ENCODE results near the gene TLCD5.

TLCD5 gene

DNA sequence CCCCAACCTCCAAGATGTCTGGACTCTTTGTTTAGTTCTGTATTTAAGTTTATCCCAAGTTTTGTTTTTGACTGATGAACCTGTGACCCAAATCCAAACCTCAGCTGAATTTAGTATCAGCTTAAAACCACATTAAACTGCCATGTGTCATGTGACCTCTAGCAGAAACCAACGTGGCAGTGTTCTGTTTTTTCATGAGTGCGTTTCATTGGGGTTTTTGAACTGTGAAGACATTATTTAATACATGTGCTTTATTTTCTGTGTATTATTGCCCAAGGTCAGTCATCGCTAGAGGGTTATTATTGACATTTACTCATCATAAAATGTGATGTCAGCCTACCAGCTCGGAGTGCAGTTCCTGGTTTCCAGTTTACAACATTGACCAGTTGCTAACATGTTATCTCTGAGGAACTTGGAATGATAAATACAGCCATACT lies 1.8 kb downstream of the TLCD5 start:
- Histone ChIP-seq H3K4me2 (ENCODE audit: insufficient read depth, low read length, poor library complexity, severe bottlenecking) (no peak overlapping the region), H2BK12ac (ENCODE audit: low read length) (no peak overlapping the region), H4K91ac (ENCODE audit: low read depth, low read length, poor library complexity) (no peak overlapping the region), H3K23ac (ENCODE audit: low read depth, low read length, poor library complexity) (no peak overlapping the region), H2AFZ (ENCODE audit: low read length) (no peak overlapping the region), H3K4me1 (ENCODE audit: control insufficient read depth in 2 of 2, insufficient read depth in 1 of 2, low read depth in 1 of 2, low read length in 2 of 2) (peaks cover 0 to 7% of the 10 kb centered on the region in 2 donors), H3K36me3 (replicated peaks in 1 of 2; ENCODE audit: control insufficient read depth in 2 of 2, insufficient read depth in 2 of 2, low read length in 2 of 2) (peaks cover 8 to 35% of the 10 kb centered on the region in 2 donors), H3K79me1 (ENCODE audit: low read depth, low read length) (no peaks in the 10 kb centered on the region), H3K9me3 (replicated peaks in 1 of 2; ENCODE audit: control insufficient read depth in 2 of 2, insufficient read depth in 1 of 2, low read depth in 1 of 2, low read length in 2 of 2) (no peaks in the 10 kb centered on the region), H3K14ac (ENCODE audit: low read length) (no peak overlapping the region), H3K27me3 (ENCODE audit: control insufficient read depth in 3 of 3, insufficient read depth in 3 of 3, low read depth in 1 of 3, low read length in 3 of 3) (peaks cover 0 to 6% (median 0%) of the 10 kb centered on the region in 3 experiments), H2BK5ac (ENCODE audit: low read length) (no peak overlapping the region), H2BK120ac (ENCODE audit: low read depth, low read length) (no peak overlapping the region), H3K9ac (ENCODE audit: low read depth, low read length, poor library complexity) (no peak overlapping the region), H3K4ac (ENCODE audit: low read length) (no peak overlapping the region), H2BK15ac (ENCODE audit: low read length) (no peak overlapping the region), H3K27ac (replicated peaks; ENCODE audit: low read length) (no peak overlapping the region), H3K4me3 (ENCODE audit: low read length in 2 of 2) (no peak overlapping the region), H3K18ac (ENCODE audit: low read length) (no peak overlapping the region), H2AK5ac (ENCODE audit: low read depth, low read length) (no peak overlapping the region), H4K8ac (ENCODE audit: low read depth, low read length) (no peak overlapping the region)
- no CpG with 5 or more reads among the region's 4 CpGs for WGBS, 2 donors (ENCODE audit: extremely low coverage in 2 of 2, insufficient read length in 2 of 2, insufficient replicate concordance in 1 of 2)
- no peak for DNase-seq (ENCODE audit: low spot score)

DNA sequence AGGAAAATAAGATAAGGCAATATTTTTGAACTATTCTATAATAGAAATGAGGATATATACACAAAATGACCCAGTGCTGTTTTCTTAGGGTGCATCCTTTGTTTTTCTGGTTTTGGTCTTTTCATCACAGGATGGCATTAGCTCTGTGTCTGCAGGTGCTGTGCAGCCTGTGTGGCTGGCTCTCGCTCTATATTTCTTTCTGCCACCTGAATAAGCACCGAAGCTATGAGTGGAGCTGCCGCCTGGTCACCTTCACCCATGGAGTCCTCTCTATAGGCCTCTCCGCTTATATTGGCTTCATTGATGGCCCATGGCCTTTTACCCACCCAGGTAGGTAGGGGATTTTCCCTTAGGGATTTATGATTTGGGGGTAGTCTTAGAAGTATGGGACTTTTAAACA lies 2.2 kb downstream of the TLCD5 start:
- no peak for DNase-seq (ENCODE audit: low spot score)
- no peaks in the 10 kb centered on the region for H3K9me3 ChIP-seq (replicated peaks in 1 of 2; ENCODE audit: control insufficient read depth in 2 of 2, insufficient read depth in 1 of 2, low read depth in 1 of 2, low read length in 2 of 2)
- no peak overlapping the region for H3K4ac ChIP-seq (ENCODE audit: low read length)
- H3K27ac ChIP-seq (replicated peaks; ENCODE audit: low read length), result no peak overlapping the region
- peaks cover 0 to 7% of the 10 kb centered on the region in 2 donors for H3K4me1 ChIP-seq (ENCODE audit: control insufficient read depth in 2 of 2, insufficient read depth in 1 of 2, low read depth in 1 of 2, low read length in 2 of 2)
- no peak overlapping the region for H3K23ac ChIP-seq (ENCODE audit: low read depth, low read length, poor library complexity)
- H3K79me1 ChIP-seq (ENCODE audit: low read depth, low read length), result no peaks in the 10 kb centered on the region
- no peak overlapping the region for H3K9ac ChIP-seq (ENCODE audit: low read depth, low read length, poor library complexity)
- peaks cover 0 to 5% (median 0%) of the 10 kb centered on the region in 3 experiments for H3K27me3 ChIP-seq (ENCODE audit: control insufficient read depth in 3 of 3, insufficient read depth in 3 of 3, low read depth in 1 of 3, low read length in 3 of 3)
- H3K4me2 ChIP-seq (ENCODE audit: insufficient read depth, low read length, poor library complexity, severe bottlenecking), result no peak overlapping the region
- no peak overlapping the region for H2BK5ac ChIP-seq (ENCODE audit: low read length)
- H2AFZ ChIP-seq (ENCODE audit: low read length), result no peak overlapping the region
- no peak overlapping the region for H2BK15ac ChIP-seq (ENCODE audit: low read length)
- no peak overlapping the region for H3K14ac ChIP-seq (ENCODE audit: low read length)
- H4K8ac ChIP-seq (ENCODE audit: low read depth, low read length), result no peak overlapping the region
- no CpG with 5 or more reads among the region's 4 CpGs for WGBS, 2 donors (ENCODE audit: extremely low coverage in 2 of 2, insufficient read length in 2 of 2, insufficient replicate concordance in 1 of 2)
- H2AK5ac ChIP-seq (ENCODE audit: low read depth, low read length), result no peak overlapping the region
- H2BK12ac ChIP-seq (ENCODE audit: low read length), result no peak overlapping the region
- H2BK120ac ChIP-seq (ENCODE audit: low read depth, low read length), result no peak overlapping the region
- H4K91ac ChIP-seq (ENCODE audit: low read depth, low read length, poor library complexity), result no peak overlapping the region
- peaks cover 8 to 39% of the 10 kb centered on the region in 2 donors for H3K36me3 ChIP-seq (replicated peaks in 1 of 2; ENCODE audit: control insufficient read depth in 2 of 2, insufficient read depth in 2 of 2, low read length in 2 of 2)
- H3K18ac ChIP-seq (ENCODE audit: low read length), result no peak overlapping the region
- H3K4me3 ChIP-seq (ENCODE audit: low read length in 2 of 2), result no peak overlapping the region

DNA sequence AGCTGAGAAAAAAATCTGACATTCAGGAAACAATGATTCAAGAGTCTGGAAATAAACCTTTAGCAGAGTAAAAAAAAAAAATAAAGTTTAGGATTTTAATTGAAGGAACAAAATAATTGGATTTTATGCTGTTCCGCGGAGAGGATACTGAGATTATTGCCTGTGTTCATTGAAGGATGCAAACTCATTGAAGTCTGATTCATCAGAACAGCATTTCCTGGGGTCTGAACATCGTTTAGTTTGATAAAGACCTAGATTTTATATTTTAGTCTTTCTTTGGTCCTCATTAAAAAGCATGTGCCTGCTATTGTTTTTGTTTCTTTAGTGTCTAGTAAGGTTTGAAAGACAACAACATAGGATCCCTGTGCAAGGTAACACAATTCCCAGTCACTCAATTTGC lies 4.5 kb downstream of the TLCD5 start:
- no peaks in the 10 kb centered on the region for H3K79me1 ChIP-seq (ENCODE audit: low read depth, low read length)
- H3K4me3 ChIP-seq (ENCODE audit: low read length in 2 of 2), result no peak overlapping the region
- no CpG with 5 or more reads among the region's 3 CpGs for WGBS, 2 donors (ENCODE audit: extremely low coverage in 2 of 2, insufficient read length in 2 of 2, insufficient replicate concordance in 1 of 2)
- H3K23ac ChIP-seq (ENCODE audit: low read depth, low read length, poor library complexity), result no peak overlapping the region
- H3K9ac ChIP-seq (ENCODE audit: low read depth, low read length, poor library complexity), result no peak overlapping the region
- no peak overlapping the region for H3K14ac ChIP-seq (ENCODE audit: low read length)
- H2AK5ac ChIP-seq (ENCODE audit: low read depth, low read length), result no peak overlapping the region
- no peak for DNase-seq (ENCODE audit: low spot score)
- no peak overlapping the region for H2BK12ac ChIP-seq (ENCODE audit: low read length)
- H2AFZ ChIP-seq (ENCODE audit: low read length), result no peak overlapping the region
- H3K27ac ChIP-seq (replicated peaks; ENCODE audit: low read length), result no peak overlapping the region
- H3K9me3 ChIP-seq (replicated peaks in 1 of 2; ENCODE audit: control insufficient read depth in 2 of 2, insufficient read depth in 1 of 2, low read depth in 1 of 2, low read length in 2 of 2), result no peaks in the 10 kb centered on the region
- no peak overlapping the region for H4K91ac ChIP-seq (ENCODE audit: low read depth, low read length, poor library complexity)
- no peak overlapping the region for H3K4me2 ChIP-seq (ENCODE audit: insufficient read depth, low read length, poor library complexity, severe bottlenecking)
- no peak overlapping the region for H4K8ac ChIP-seq (ENCODE audit: low read depth, low read length)
- H3K4ac ChIP-seq (ENCODE audit: low read length), result no peak overlapping the region
- no peak overlapping the region for H2BK120ac ChIP-seq (ENCODE audit: low read depth, low read length)
- no peak overlapping the region for H2BK15ac ChIP-seq (ENCODE audit: low read length)
- peaks cover 0 to 7% of the 10 kb centered on the region in 2 donors for H3K4me1 ChIP-seq (ENCODE audit: control insufficient read depth in 2 of 2, insufficient read depth in 1 of 2, low read depth in 1 of 2, low read length in 2 of 2)
- H3K27me3 ChIP-seq (ENCODE audit: control insufficient read depth in 3 of 3, insufficient read depth in 3 of 3, low read depth in 1 of 3, low read length in 3 of 3), result no peaks in the 10 kb centered on the region
- H3K18ac ChIP-seq (ENCODE audit: low read length), result no peak overlapping the region
- peaks cover 8 to 40% of the 10 kb centered on the region in 2 donors for H3K36me3 ChIP-seq (replicated peaks in 1 of 2; ENCODE audit: control insufficient read depth in 2 of 2, insufficient read depth in 2 of 2, low read length in 2 of 2)
- H2BK5ac ChIP-seq (ENCODE audit: low read length), result no peak overlapping the region

DNA sequence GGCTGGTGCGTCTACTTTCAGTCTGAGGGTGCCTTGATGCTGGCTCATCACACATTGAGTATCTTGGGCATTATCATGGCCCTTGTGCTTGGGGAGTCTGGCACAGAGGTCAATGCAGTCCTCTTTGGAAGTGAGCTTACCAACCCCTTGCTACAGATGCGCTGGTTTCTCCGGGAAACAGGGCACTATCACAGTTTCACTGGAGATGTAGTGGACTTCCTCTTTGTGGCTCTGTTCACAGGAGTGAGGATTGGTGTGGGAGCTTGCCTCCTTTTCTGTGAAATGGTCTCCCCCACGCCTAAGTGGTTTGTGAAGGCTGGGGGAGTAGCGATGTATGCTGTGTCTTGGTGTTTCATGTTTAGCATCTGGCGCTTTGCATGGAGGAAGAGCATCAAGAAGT lies 4.9 kb downstream of the TLCD5 start:
- no peak overlapping the region for H2BK15ac ChIP-seq (ENCODE audit: low read length)
- peaks cover under 1 to 7% of the 10 kb centered on the region in 2 donors for H3K4me1 ChIP-seq (ENCODE audit: control insufficient read depth in 2 of 2, insufficient read depth in 1 of 2, low read depth in 1 of 2, low read length in 2 of 2)
- H3K14ac ChIP-seq (ENCODE audit: low read length), result no peak overlapping the region
- no peaks in the 10 kb centered on the region for H3K9me3 ChIP-seq (replicated peaks in 1 of 2; ENCODE audit: control insufficient read depth in 2 of 2, insufficient read depth in 1 of 2, low read depth in 1 of 2, low read length in 2 of 2)
- H3K27ac ChIP-seq (replicated peaks; ENCODE audit: low read length), result no peak overlapping the region
- H3K4me2 ChIP-seq (ENCODE audit: insufficient read depth, low read length, poor library complexity, severe bottlenecking), result no peak overlapping the region
- H2AK5ac ChIP-seq (ENCODE audit: low read depth, low read length), result no peak overlapping the region
- H3K27me3 ChIP-seq (ENCODE audit: control insufficient read depth in 3 of 3, insufficient read depth in 3 of 3, low read depth in 1 of 3, low read length in 3 of 3), result no peaks in the 10 kb centered on the region
- no peak for DNase-seq (ENCODE audit: low spot score)
- H2AFZ ChIP-seq (ENCODE audit: low read length), result no peak overlapping the region
- H3K4ac ChIP-seq (ENCODE audit: low read length), result no peak overlapping the region
- no peak overlapping the region for H3K4me3 ChIP-seq (ENCODE audit: low read length in 2 of 2)
- H2BK5ac ChIP-seq (ENCODE audit: low read length), result no peak overlapping the region
- H3K23ac ChIP-seq (ENCODE audit: low read depth, low read length, poor library complexity), result no peak overlapping the region
- no peaks in the 10 kb centered on the region for H3K79me1 ChIP-seq (ENCODE audit: low read depth, low read length)
- no peak overlapping the region for H4K8ac ChIP-seq (ENCODE audit: low read depth, low read length)
- no peak overlapping the region for H4K91ac ChIP-seq (ENCODE audit: low read depth, low read length, poor library complexity)
- no peak overlapping the region for H3K9ac ChIP-seq (ENCODE audit: low read depth, low read length, poor library complexity)
- no peak overlapping the region for H2BK12ac ChIP-seq (ENCODE audit: low read length)
- no CpG with 5 or more reads among the region's 6 CpGs for WGBS, 2 donors (ENCODE audit: extremely low coverage in 2 of 2, insufficient read length in 2 of 2, insufficient replicate concordance in 1 of 2)
- H3K36me3 ChIP-seq (replicated peaks in 1 of 2; ENCODE audit: control insufficient read depth in 2 of 2, insufficient read depth in 2 of 2, low read length in 2 of 2), result peaks cover 8 to 40% of the 10 kb centered on the region in 2 donors
- H3K18ac ChIP-seq (ENCODE audit: low read length), result no peak overlapping the region
- no peak overlapping the region for H2BK120ac ChIP-seq (ENCODE audit: low read depth, low read length)
